Keratinocyte (primary cell): ENCODE results near the gene DIP2B.
"Not testable (repeated sequence)": the region's sequence is repeated elsewhere in the genome, so short reads cannot be mapped to it uniquely, and the experiment has no call there.

Source experiments
- CTCF ChIP-seq, 3 experiments: IDR thresholded peaks in 1 of 3; conservative IDR thresholded peaks in 1 of 3; optimal IDR thresholded peaks in 1 of 3; 2 replicates in 2 of 3; 3 replicates in 1 of 3; pipeline versions ENCODE3 to v1.5.1; 2011; ENCODE audit warnings: low read length in 3 of 3, mild to moderate bottlenecking in 3 of 3, moderate library complexity in 2 of 3, control low read depth in 1 of 3, inconsistent platforms in 1 of 3; ENCODE audit not compliant: insufficient read depth in 2 of 3; ENCODE audit errors: extremely low read depth in 1 of 3
- EZH2 ChIP-seq: IDR thresholded peaks from one replicate; pipeline ENCODE4 v1.6.1; 2012; ENCODE audit warnings: inconsistent platforms, mild to moderate bottlenecking, low read length, moderate library complexity

GRCh38 chr12:50498119-50498518, 6.7 kb upstream of the DIP2B start:
- not testable (repeated sequence) for TF ChIP-seq CTCF (optimal IDR thresholded peaks at IDR 0.05 in 1 of 3, IDR thresholded peaks at IDR 0.05 in 1 of 3, conservative IDR thresholded peaks at IDR 0.05 in 1 of 3; ENCODE audit: extremely low read depth in 1 of 3, insufficient read depth in 2 of 3, low read length in 3 of 3); EZH2
